HG02981 (cell line): Measurements from ENCODE around the gene RERG.

Experiments
- ATAC-seq: cut with Tn5 transposase; IDR thresholded peaks from one replicate; pipeline ENCODE4 v1.9.1; 2021; ENCODE audit warnings: mild to moderate bottlenecking, moderate library complexity; ENCODE audit not compliant: unreplicated experiment

RERG gene

DNA sequence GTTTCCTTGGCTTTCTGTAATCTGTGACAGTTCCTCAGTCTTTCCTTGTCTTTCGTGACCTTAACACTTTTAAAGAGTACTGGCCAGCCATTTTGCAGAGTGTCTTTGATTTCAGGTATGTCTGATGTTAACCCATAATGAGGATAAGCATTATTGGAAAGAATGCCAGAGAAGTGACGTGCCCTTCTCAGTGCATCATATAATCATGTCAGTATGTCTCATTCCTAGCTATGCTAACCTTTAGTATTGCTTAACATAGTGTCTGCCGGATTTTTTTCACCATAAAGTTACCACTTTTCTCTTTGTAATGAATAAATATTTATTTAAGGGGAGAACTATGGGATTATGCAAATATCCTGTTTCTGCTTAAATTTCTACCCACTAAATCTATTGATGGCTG lies 28.5 kb downstream of the RERG start:
- ATAC-seq: no peak

DNA sequence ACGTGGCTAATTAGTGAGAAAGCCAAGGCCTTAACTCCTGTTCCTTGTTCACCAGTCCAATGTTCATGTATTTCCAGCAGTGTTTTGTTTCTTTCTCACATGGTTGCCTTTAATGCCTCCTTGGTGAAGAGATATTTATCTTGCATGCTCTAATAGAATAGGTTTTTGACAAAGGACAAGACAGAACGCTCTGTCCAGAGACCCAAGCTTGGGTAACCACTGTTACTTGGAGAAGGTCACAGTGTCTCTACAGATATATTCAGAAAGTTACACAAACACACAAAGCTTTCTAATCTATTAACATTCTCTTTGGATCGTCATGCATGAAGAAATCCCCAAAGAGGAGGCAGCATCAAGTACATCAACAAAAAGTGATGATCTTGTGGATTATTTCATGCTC lies 33.1 kb downstream of the RERG start:
- ATAC-seq: no peak

GRCh38 chr12:15186597-15186996 lies 34.6 kb downstream of the RERG start:
- ATAC-seq: no peak

- ATAC-seq: no peak
Observed at GRCh38 chr12:15184484-15184883, 36.7 kb downstream of the RERG start.

DNA sequence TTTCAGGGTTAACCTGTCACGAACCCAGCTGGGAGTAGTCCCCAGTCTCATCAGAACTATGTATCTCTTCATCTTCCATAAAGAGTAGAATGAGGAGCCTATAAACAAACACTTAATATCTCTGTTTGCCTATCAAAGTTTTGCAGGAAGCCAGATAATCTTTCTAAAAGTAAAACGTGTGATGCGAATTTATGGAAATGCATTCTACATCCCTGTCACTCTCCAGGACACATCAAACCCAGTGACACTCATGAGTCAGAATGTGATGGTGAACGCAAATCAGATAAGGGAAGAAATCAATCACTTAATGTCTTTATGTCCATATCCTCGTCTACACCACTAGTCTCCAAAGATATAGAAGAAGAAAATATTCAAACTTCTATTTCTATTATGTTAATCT lies 37.4 kb downstream of the RERG start:
- ATAC-seq: no peak

- ATAC-seq: no peak
Observed at GRCh38 chr12:15181017-15181683, 40.1 kb downstream of the RERG start.

- no peak for ATAC-seq
Observed at GRCh38 chr12:15180325-15180724, 40.9 kb downstream of the RERG start.

DNA sequence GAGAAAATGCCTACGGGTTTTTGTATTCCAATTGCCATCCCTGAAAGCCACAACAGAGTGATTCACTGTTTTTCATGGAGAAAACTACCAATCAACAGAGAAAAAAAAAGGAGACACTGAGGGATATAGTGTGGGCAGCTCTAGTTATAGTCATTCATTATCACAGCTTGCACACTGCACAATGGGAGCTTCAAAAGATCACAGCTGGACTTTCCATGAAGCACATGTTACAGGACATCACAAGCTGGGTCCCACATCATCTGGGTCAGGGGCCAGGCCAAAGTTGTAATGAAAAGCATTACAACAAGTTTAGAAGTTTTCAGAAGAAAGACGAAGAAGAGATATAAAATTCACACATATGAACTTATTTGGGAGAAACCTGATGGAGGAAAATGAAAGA lies 41.5 kb downstream of the RERG start:
- ATAC-seq: no peak

DNA sequence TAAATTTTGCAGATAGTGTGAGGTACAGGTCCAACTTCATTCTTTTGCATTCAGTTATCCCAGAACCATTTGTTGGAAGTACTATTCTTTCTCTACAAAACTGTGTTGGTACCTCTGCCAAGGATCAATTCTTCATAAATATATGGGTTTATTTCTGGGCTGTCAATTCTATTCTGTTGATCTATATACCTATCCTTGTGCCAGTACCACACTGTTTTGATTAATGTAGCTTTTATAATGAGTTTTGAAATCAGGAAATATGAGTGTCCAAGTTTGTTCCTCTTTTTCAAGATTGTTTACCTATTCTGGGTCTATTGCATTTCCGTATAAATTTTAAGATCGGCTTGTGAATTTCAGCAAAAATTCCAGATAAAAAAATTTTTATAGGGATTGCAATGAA lies 48.1 kb downstream of the RERG start:
- ATAC-seq: no peak

- no peak for ATAC-seq
Observed at GRCh38 chr12:15172060-15172822, 49.0 kb downstream of the RERG start.

DNA sequence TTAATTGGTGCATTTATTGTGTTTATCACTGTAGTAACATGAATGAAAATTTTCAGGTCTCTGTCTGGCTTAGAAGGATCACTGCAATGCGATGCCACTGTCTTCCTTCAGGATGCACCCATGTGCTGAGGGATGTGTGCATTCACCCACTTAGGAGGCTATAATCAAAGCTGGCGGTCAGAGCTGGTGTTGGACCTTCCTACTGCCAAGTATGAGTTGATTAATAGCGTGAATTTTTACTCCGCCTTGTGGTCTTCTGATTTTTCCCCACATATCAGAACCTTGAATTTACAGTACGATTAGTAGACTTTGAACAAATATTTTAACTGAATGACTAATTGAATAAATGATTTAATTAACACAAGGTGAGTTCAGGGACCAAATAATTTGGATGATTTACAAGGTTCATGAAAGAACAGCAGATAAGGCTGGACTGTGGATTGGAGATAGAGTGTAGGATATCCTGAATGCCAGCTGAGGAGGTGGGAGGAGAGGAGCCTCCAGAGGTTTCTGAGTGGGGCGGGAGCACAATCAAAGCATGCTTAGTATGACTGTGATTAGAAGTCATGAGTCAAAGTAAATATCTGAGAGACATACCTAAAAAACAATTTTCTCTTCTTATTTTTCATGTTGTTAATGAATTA lies 50.1 kb downstream of the RERG start:
- no peak for ATAC-seq

GRCh38 chr12:15168026-15168678 lies 53.1 kb downstream of the RERG start:
- ATAC-seq: no peak

DNA sequence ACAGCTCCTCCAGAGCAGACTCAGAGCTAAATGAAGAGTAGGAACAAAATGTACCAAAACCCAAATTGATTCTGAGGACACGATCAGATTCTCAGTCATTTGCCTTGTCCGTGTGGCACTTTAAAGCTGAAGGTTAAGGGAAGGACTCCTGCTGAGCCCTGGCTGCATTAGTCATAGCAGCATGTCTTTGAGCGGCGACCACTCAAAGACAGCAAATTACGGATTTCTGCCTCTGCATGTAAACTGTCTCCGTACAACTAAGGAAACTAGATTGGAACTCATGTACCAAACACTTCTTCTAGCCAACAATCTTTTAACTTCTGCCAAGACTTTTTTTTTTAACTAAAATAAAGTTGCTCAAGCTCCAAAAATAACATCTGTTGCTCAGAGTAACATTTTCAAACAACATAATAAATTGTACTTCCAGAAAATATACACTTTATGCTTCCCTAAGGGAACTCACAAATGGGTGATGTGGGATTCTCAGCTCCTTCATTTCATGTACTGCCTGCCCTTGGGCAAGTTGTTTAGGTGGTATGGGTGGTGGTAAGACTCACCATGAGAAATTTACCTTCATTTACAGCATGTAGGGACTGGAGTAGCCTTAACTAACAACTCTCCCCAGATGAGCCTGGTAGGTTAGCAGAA lies 56.1 kb downstream of the RERG start:
- no peak for ATAC-seq

DNA sequence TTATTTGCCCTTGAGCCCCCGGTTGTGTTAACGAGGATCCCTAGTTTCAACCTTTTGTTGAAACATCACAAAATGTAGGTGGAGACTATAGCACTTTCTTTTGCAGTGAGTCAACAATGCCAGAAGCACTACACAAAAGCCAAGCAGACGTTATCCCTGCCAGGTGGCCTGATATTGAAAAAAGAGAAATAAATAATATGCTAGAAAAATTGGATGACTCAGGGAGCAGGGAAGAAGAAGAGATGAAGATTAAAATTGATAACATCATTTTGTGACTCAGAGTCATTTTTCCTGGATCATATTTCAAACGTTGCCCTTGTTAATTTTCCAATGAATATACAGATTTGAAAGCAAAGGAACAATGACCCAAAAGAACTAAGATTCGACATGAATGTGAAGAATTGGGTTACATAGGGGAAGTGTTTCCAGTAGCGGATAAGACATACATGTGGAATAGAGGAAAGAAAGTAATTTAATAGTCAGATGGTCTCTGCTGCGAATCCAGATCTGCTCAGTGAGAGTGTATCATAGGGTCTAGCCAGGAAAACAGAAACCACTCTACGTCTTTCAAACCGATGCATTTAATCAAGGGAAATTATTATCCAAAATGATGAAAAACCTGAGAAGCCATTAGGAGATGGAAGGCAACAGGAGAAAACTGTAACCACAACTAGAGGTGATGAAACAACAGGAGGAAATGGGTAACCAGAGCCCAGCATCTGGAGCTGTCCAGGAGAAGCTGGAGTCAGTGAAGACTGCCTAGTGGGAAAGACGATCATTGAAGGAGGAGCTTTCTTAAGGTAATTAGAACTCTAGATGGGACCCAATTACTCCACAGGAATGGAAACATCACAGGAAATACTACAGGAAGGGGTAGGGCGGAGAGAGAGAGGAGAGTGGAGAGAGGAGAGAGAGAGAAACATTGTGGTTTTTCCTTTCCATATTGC lies 57.9 kb downstream of the RERG start:
- no peak for ATAC-seq

- ATAC-seq: no peak
Observed at GRCh38 chr12:15158083-15158482, 63.1 kb downstream of the RERG start.

DNA sequence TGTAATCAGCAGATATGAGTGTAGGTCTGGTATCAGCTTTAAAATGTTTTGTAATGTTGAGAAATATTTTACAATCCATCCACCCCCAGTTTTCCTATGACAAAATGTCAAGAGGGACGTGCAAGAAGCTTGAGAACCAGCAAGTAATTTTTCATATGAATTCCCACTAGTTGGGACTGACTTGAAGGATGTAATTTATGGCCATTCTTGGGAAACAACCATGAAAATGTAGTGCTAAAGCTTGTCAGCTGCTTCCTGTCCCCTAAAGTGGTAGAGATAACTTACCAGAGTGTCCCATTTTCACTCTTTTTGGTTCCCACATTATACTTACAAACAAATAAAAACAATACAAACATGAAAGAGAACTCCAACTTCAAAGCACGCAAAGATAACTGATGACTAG lies 63.9 kb downstream of the RERG start:
- no peak for ATAC-seq

- no peak for ATAC-seq
Observed at GRCh38 chr12:15155271-15155670, 65.9 kb downstream of the RERG start.

GRCh38 chr12:15154103-15154502 lies 67.1 kb downstream of the RERG start:
- no peak for ATAC-seq

- ATAC-seq: no peak
Observed at GRCh38 chr12:15152868-15153267, 68.3 kb downstream of the RERG start.

DNA sequence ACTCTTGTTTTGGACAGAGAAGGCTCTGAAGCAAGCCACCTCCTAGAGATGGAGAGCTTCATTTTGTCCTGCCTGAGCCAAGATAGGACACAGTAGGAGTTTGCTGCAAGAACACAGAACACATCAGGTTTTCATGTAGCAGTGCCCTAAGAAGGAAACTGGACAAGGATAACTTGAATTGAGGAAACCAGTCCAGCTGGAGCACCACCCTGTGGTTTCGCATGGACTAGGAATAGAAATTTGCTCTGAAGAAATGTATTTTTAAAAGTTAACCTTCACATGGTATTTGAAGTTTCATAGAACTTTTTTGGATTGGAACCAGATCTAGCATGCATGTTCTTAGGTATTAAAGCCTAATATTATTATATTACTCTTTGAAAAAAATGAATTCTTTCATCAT lies 68.8 kb downstream of the RERG start:
- no peak for ATAC-seq
